Right atrium auricular region (tissue), 2 donors: ENCODE results near the gene CCDC12. TPM values are rescaled to one million over a fixed set of nuclear protein-coding genes. Genes with fewer than 3 reads are reported as not detected.

Source experiments
- DNase-seq: peaks from one replicate; pipeline ENCODE4 v3.0.0-alpha.2; 2019; ENCODE audit warnings: low spot score
- H3K27ac ChIP-seq, 2 donors: fragments of 200-600 bp; sonication (generic); 1 replicate in 1 of 2; 2 replicates in 1 of 2; pipeline ENCODE4 v1.5.1; 2016 to 2019
- H3K27me3 ChIP-seq, 2 donors: fragments of 200-600 bp; sonication (generic); one replicate each; pipeline versions ENCODE4 v1.5.1 to v1.6.0; 2017 to 2019
- H3K36me3 ChIP-seq: fragments of 200-600 bp; sonication (generic); one replicate; pipeline ENCODE4 v1.5.1; 2016
- H3K4me1 ChIP-seq, 2 donors: fragments of 200-600 bp; sonication (generic); one replicate each; pipeline versions ENCODE4 v1.5.1 to v1.6.0; 2017 to 2019
- H3K4me3 ChIP-seq, 2 donors: fragments of 200-600 bp; sonication (generic); 1 replicate in 1 of 2; 2 replicates in 1 of 2; pipeline ENCODE4 v1.5.1; 2017 to 2019; ENCODE audit warnings: mild to moderate bottlenecking in 1 of 2, moderate library complexity in 1 of 2
- H3K9me3 ChIP-seq, 2 donors: fragments of 200-600 bp; sonication (generic); one replicate each; pipeline ENCODE4 v1.5.1; 2019
- total RNA-seq, 2 donors: library from RNA; depleted of rRNA; stranded (reverse); fragments of >200 nt; gene quantifications; one replicate each; pipeline ENCODE4 v1.1.0, GENCODE V29; 2016
- TF ChIP-seq, protein P1 (sequence below), 2 donors: fragments of 200-600 bp; sonication (generic); IDR thresholded peaks; one replicate each; pipeline ENCODE4 v1.5.1; 2019; ENCODE audit warnings: antibody characterized with exemption in 2 of 2

The CCDC12 gene
- total RNA-seq, 2 donors from 2014 or later = 27.5 to 38.6 TPM

DNA sequence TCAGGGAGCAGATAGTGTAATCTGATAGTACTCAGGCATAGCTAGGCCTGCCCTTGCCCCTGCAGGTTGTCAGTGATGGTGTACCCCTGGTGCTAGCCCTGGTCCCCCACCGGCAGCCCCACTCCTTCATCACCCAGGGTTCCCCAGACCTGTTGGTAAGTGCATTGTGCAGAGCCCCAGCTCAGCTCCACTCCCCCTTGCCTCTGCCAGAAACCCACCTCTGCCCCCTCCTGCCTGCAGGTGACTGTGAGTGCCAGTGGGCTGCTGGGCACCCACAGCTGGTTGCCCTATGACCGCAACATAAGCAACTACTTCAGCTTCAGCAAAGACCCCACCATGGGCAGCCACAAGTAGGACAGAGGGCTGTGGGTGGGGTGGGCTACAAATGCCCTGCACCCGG, 30.5 kb upstream of the CCDC12 start:
- H3K36me3 ChIP-seq = peaks cover 14% of the 10 kb centered on the region
- DNase-seq = no peak
- H3K27me3 ChIP-seq = no peaks in the 10 kb centered on the region
- H3K9me3 ChIP-seq = no peaks in the 10 kb centered on the region
- peaks cover 0 to 17% of the 10 kb centered on the region in 2 donors for H3K4me1 ChIP-seq
- no peak overlapping the region for H3K4me3 ChIP-seq
- TF ChIP-seq, protein P1, sequence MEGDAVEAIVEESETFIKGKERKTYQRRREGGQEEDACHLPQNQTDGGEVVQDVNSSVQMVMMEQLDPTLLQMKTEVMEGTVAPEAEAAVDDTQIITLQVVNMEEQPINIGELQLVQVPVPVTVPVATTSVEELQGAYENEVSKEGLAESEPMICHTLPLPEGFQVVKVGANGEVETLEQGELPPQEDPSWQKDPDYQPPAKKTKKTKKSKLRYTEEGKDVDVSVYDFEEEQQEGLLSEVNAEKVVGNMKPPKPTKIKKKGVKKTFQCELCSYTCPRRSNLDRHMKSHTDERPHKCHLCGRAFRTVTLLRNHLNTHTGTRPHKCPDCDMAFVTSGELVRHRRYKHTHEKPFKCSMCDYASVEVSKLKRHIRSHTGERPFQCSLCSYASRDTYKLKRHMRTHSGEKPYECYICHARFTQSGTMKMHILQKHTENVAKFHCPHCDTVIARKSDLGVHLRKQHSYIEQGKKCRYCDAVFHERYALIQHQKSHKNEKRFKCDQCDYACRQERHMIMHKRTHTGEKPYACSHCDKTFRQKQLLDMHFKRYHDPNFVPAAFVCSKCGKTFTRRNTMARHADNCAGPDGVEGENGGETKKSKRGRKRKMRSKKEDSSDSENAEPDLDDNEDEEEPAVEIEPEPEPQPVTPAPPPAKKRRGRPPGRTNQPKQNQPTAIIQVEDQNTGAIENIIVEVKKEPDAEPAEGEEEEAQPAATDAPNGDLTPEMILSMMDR (IDR thresholded peaks at IDR 0.05) = no peak
- no peak overlapping the region for H3K27ac ChIP-seq

DNA sequence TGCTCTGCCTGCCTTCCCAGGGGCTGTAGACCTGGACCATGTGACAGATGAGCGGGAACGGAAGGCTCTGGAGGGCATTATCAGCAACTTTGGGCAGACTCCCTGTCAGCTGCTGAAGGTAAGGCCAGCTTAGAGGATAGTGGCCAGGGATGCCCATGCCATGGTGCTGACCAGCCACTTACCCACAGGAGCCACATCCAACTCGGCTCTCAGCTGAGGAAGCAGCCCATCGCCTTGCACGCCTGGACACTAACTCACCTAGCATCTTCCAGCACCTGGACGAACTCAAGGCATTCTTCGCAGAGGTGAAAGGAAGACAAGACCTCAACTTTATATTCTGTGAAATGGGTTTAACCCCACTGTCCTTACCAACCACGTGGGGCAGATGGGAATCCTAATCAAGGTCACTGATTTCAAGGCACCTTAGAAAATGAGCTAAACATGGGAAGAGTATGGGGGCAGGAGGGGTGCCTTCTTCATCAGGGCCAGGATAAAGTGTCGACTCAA, 29.7 kb upstream of the CCDC12 start:
- Histone ChIP-seq H3K4me1 (peaks cover 0 to 17% of the 10 kb centered on the region in 2 donors), H3K27me3 (no peaks in the 10 kb centered on the region), H3K4me3 (no peak overlapping the region), H3K36me3 (peaks cover 21% of the 10 kb centered on the region), H3K9me3 (no peaks in the 10 kb centered on the region), H3K27ac (no peak overlapping the region)
- DNase-seq = no peak
- TF ChIP-seq, protein P1 (IDR thresholded peaks at IDR 0.05) = no peak

DNA sequence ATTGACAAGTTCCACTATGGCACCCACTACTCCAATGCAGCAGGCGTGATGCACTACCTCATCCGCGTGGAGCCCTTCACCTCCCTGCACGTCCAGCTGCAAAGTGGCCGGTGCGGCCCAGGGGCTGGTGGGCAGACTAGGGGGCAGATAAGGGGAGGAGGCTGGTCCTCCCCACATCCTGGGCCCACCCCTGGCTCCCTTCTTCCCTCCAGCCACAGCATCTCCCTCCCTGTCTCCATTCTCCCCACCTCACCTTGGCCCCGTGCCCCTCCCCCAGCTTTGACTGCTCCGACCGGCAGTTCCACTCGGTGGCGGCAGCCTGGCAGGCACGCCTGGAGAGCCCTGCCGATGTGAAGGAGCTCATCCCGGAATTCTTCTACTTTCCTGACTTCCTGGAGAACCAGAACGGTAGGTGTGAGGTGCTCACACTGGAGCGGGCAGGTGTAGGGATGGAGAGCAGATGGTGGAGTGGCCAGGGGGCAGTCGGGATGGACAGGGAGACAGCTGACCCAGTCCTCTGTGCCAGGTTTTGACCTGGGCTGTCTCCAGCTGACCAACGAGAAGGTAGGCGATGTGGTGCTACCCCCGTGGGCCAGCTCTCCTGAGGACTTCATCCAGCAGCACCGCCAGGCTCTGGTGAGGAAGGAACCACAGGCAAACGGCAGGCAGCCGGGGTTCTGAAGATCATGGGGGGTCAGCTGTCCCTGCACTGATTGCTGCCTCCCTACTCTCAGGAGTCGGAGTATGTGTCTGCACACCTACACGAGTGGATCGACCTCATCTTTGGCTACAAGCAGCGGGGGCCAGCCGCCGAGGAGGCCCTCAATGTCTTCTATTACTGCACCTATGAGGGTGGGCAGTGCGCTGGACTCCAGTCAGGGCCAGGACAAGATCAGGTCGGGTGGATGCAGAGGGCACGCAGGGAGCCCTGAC, 28.9 kb upstream of the CCDC12 start:
- TF ChIP-seq, protein P1 (IDR thresholded peaks at IDR 0.05) = no peak
- no peak overlapping the region for H3K27ac ChIP-seq
- no peak for DNase-seq
- H3K4me3 ChIP-seq = no peak overlapping the region
- H3K9me3 ChIP-seq = no peaks in the 10 kb centered on the region
- H3K27me3 ChIP-seq = no peaks in the 10 kb centered on the region
- peaks cover 28% of the 10 kb centered on the region for H3K36me3 ChIP-seq
- peaks cover 0 to 16% of the 10 kb centered on the region in 2 donors for H3K4me1 ChIP-seq

DNA sequence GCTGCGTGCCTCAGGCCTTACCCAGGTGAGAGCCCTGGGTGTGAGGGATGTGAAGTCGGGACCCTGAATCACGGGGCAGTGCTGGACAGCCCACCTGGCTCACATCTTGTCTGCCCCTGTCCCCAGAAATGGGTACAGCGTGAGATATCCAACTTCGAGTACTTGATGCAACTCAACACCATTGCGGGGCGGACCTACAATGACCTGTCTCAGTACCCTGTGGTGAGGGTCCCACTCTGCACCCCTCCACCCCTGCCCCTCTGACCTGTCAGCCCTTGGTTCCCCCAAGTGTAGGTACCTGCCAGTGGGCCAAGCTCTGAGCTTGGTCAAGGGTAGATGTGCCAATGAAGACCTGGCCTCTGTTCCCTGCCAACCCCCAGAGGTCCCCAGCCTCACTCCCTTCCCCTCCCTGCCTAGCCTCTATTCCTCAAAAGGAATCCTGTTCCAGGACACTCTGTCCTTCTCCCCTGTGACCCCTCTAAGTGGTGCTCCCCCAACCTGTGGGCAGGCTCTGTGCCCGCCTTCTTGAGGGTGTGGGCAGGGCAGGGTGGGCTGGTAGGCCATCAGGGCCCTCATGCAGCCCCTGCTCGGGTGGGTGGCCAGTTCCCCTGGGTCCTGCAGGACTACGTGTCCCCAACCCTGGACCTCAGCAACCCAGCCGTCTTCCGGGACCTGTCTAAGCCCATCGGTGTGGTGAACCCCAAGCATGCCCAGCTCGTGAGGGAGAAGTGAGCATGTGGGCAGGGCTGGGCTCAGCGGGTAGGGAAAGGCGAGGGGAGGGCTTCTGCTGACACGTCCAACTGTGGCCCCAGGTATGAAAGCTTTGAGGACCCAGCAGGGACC, 28.0 kb upstream of the CCDC12 start:
- no peaks in the 10 kb centered on the region for H3K27me3 ChIP-seq
- H3K9me3 ChIP-seq = no peaks in the 10 kb centered on the region
- no peak for DNase-seq
- TF ChIP-seq, protein P1 (IDR thresholded peaks at IDR 0.05) = no peak
- H3K36me3 ChIP-seq = peaks cover 34% of the 10 kb centered on the region
- peaks cover 0 to 7% of the 10 kb centered on the region in 2 donors for H3K4me1 ChIP-seq
- no peak overlapping the region for H3K27ac ChIP-seq
- H3K4me3 ChIP-seq = no peak overlapping the region

DNA sequence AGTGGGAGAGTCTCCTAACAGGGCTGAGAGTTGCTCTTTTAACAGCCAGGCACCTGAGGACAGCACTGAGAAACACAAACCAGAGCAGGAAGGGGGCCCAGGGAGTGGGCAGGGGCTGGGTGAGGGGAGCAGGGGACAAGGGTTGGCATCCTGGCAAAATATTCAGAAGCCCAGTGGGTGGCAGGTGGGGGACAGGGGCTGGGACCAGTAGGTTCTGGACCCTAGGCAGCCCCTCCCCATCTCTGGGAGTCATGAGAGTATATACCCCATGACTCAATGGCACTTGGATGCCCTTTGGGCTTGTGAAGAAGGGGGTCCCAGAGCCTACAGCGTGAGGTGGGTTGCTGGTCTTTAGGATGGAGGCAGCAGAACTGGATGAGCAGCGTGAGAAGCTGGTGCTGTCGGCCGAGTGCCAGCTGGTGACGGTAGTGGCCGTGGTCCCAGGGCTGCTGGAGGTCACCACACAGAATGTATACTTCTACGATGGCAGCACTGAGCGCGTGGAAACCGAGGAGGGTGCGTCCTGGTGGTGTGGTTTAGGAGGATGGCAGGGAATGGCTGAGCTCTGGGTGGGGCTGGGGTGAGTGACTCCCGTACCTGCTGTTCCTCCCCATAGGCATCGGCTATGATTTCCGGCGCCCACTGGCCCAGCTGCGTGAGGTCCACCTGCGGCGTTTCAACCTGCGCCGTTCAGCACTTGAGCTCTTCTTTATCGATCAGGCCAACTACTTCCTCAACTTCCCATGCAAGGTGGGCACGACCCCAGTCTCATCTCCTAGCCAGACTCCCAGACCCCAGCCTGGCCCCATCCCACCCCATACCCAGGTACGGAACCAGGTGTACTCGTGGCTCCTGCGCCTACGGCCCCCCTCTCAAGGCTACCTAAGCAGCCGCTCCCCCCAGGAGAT, 27.2 kb upstream of the CCDC12 start:
- peaks cover 34% of the 10 kb centered on the region for H3K36me3 ChIP-seq
- no peak overlapping the region for H3K27ac ChIP-seq
- TF ChIP-seq, protein P1 (IDR thresholded peaks at IDR 0.05) = no peak
- H3K9me3 ChIP-seq = no peaks in the 10 kb centered on the region
- no peak for DNase-seq
- H3K27me3 ChIP-seq = no peaks in the 10 kb centered on the region
- no peak overlapping the region for H3K4me3 ChIP-seq
- H3K4me1 ChIP-seq = peaks cover 0 to 3% of the 10 kb centered on the region in 2 donors
